ENCODE measurements around the gene CDK6.

Gene CDK6

DNA sequence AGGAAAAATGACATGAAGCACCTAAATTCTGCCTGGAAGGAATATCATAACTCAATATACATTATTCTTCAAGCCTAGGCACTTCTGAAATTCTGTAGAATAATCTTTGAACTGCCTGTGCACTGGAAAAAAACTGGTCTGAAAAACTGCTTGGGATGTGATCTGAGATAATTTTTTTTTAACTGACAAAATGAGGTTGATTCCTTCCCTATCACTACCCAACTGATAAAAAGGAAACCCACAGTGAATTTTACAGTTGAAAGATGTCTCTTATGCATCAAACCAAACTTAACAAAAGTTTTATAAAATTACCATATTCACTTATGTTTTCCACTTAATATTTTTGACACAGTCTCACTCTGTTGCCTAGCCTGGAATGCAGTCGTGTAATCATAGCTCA is 179.0 kb downstream of the CDK6 start:
- 30% methylated on average over 1 of the region's 1 CpG for WGBS (ENCODE audit: insufficient coverage)
- peaks cover 20 to 78% (median 46%) of the 10 kb centered on the region in 4 experiments for H3K4me1 ChIP-seq (ENCODE audit: control extremely low read depth in 1 of 4, control insufficient read depth in 4 of 4, insufficient read depth in 4 of 4, low read length in 3 of 4)
- peak overlapping the region; percentile 75 to 81 for H3K27ac ChIP-seq (ENCODE audit: insufficient read depth in 1 of 2, low read depth in 1 of 2, low read length in 2 of 2, poor library complexity in 1 of 2, severe bottlenecking in 2 of 2)
- peak in 2 of 3 donors; percentile 60 to 73 for DNase-seq
- ChIA-PET CTCF (interaction anchor here (1.2 to 4.5 kb wide), 5 partner anchors 9 to 27 kb away, joined by 3 to 21 read pairs (median 4); no protein-coding TSS in a partner anchor), POLR2A (interaction anchor here (1.0 to 1.1 kb wide), 2 partner anchors 8 to 15 kb away, joined by 4 to 13 read pairs; no protein-coding TSS in a partner anchor)
- H3K27me3 ChIP-seq (replicated peaks in 2 of 5; ENCODE audit: control insufficient read depth in 4 of 5, insufficient read depth in 5 of 5, low read length in 4 of 5): no peaks in the 10 kb centered on the region
- H3K4me3 ChIP-seq (ENCODE audit: control insufficient read depth in 1 of 7, extremely low read depth in 1 of 7, insufficient read depth in 4 of 7, low read depth in 2 of 7, low read length in 6 of 7): peak overlapping the region in 2 of 7 experiments; percentile 20 to 31
- no peaks in the 10 kb centered on the region for H3K9me3 ChIP-seq (ENCODE audit: control extremely low read depth in 1 of 5, control insufficient read depth in 4 of 5, insufficient read depth in 2 of 5, low read depth in 1 of 5, low read length in 4 of 5)
- peaks cover 18 to 71% (median 40%) of the 10 kb centered on the region in 4 experiments for H3K36me3 ChIP-seq (ENCODE audit: control insufficient read depth in 4 of 4, insufficient read depth in 4 of 4, low read length in 3 of 4)

DNA sequence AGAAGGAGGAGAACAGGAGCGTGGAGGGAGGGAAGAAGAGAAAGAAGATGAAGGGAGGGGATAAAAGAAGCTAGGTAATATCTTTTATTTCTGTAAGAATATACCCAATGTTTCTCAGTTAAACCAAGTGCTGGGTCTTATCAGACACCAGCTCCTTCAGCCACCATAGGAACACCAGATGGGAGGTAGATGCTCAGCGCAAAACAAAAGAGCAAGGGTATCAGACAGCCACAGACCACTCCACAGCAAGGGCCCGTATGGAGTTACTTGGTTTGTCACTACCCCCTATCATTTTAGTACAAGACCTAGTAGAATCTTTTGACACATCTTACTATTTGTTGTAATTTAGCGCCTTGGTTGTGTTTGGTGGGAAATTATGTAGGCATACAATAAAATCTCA is 180.3 kb downstream of the CDK6 start:
- WGBS (ENCODE audit: insufficient coverage): 83% methylated on average over 1 of the region's 4 CpGs
- POLR2A ChIA-PET: interaction anchor here (0.9 kb wide), 1 partner anchor 11 kb away, joined by 4 read pairs; no protein-coding TSS in a partner anchor
- CTCF ChIA-PET: interaction anchor here (0.9 to 4.5 kb wide), 5 partner anchors 11 to 26 kb away, joined by 3 to 21 read pairs (median 6); no protein-coding TSS in a partner anchor
- Histone ChIP-seq H3K27me3 (replicated peaks in 2 of 5; ENCODE audit: control insufficient read depth in 4 of 5, insufficient read depth in 5 of 5, low read length in 4 of 5) (no peaks in the 10 kb centered on the region), H3K4me3 (ENCODE audit: control insufficient read depth in 1 of 7, extremely low read depth in 1 of 7, insufficient read depth in 4 of 7, low read depth in 2 of 7, low read length in 6 of 7) (peak overlapping the region in 1 of 7 experiments; percentile 13), H3K27ac (ENCODE audit: insufficient read depth in 1 of 2, low read depth in 1 of 2, low read length in 2 of 2, poor library complexity in 1 of 2, severe bottlenecking in 2 of 2) (peak overlapping the region in 1 of 2 experiments; percentile 81), H3K4me1 (ENCODE audit: control extremely low read depth in 1 of 4, control insufficient read depth in 4 of 4, insufficient read depth in 4 of 4, low read length in 3 of 4) (peaks cover 17 to 69% (median 46%) of the 10 kb centered on the region in 4 experiments), H3K9me3 (ENCODE audit: control extremely low read depth in 1 of 5, control insufficient read depth in 4 of 5, insufficient read depth in 2 of 5, low read depth in 1 of 5, low read length in 4 of 5) (no peaks in the 10 kb centered on the region), H3K36me3 (ENCODE audit: control insufficient read depth in 4 of 4, insufficient read depth in 4 of 4, low read length in 3 of 4) (peaks cover 16 to 62% (median 32%) of the 10 kb centered on the region in 4 experiments)
- peak in 2 of 3 donors; percentile 38 to 69 for DNase-seq

DNA sequence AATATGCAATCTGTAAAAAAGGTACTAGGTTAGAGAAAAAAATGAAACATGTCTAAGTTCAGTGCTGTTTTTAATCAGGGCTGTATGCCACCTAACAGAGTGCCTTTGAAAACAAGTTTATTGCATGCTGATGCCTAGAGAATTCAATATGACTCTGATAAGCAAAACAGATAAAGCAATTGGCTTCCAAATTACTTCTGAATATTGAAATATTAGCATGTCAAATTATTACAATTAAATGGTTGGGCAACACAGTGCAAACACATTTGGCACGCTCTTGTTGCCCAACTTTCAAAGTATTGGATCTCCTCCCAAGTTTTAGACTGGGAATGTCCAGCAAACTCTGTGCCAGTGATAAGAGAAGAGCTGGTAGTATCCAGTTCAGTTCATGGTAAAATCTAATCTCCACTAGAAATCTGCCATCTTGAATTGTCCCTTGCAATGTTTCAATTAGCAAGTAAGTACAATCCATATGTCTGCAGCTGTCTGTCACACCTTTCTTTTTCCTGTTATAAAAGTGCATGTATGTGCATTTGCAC is 181.0 kb downstream of the CDK6 start:
- Histone ChIP-seq H3K36me3 (ENCODE audit: control insufficient read depth in 4 of 4, insufficient read depth in 4 of 4, low read length in 3 of 4) (peaks cover 18 to 58% (median 29%) of the 10 kb centered on the region in 4 experiments), H3K9me3 (ENCODE audit: control extremely low read depth in 1 of 5, control insufficient read depth in 4 of 5, insufficient read depth in 2 of 5, low read depth in 1 of 5, low read length in 4 of 5) (no peaks in the 10 kb centered on the region), H3K4me1 (ENCODE audit: control extremely low read depth in 1 of 4, control insufficient read depth in 4 of 4, insufficient read depth in 4 of 4, low read length in 3 of 4) (peaks cover 17 to 65% (median 42%) of the 10 kb centered on the region in 4 experiments), H3K4me3 (ENCODE audit: control insufficient read depth in 1 of 7, extremely low read depth in 1 of 7, insufficient read depth in 4 of 7, low read depth in 2 of 7, low read length in 6 of 7) (no peak overlapping the region), H3K27ac (ENCODE audit: insufficient read depth in 1 of 2, low read depth in 1 of 2, low read length in 2 of 2, poor library complexity in 1 of 2, severe bottlenecking in 2 of 2) (no peak overlapping the region), H3K27me3 (replicated peaks in 2 of 5; ENCODE audit: control insufficient read depth in 4 of 5, insufficient read depth in 5 of 5, low read length in 4 of 5) (no peaks in the 10 kb centered on the region)
- no CpG with 5 or more reads among the region's 1 CpG for WGBS (ENCODE audit: insufficient coverage)
- ChIA-PET POLR2A (interaction anchor here (0.7 kb wide), 1 partner anchor 10 kb away, joined by 3 read pairs; no protein-coding TSS in a partner anchor), CTCF (interaction anchor here (0.7 to 4.5 kb wide), 8 partner anchors 11 to 112 kb away, joined by 3 to 21 read pairs (median 6); no protein-coding TSS in a partner anchor)
- no peak for DNase-seq

GRCh38 chr7:92653136-92653535 is 183.2 kb downstream of the CDK6 start:
- Histone ChIP-seq H3K27me3 (replicated peaks in 2 of 5; ENCODE audit: control insufficient read depth in 4 of 5, insufficient read depth in 5 of 5, low read length in 4 of 5) (no peaks in the 10 kb centered on the region), H3K9me3 (ENCODE audit: control extremely low read depth in 1 of 5, control insufficient read depth in 4 of 5, insufficient read depth in 2 of 5, low read depth in 1 of 5, low read length in 4 of 5) (no peaks in the 10 kb centered on the region), H3K36me3 (ENCODE audit: control insufficient read depth in 4 of 4, insufficient read depth in 4 of 4, low read length in 3 of 4) (peaks cover 19 to 56% (median 24%) of the 10 kb centered on the region in 4 experiments), H3K4me1 (ENCODE audit: control extremely low read depth in 1 of 4, control insufficient read depth in 4 of 4, insufficient read depth in 4 of 4, low read length in 3 of 4) (peaks cover 17 to 61% (median 28%) of the 10 kb centered on the region in 4 experiments), H3K27ac (ENCODE audit: insufficient read depth in 1 of 2, low read depth in 1 of 2, low read length in 2 of 2, poor library complexity in 1 of 2, severe bottlenecking in 2 of 2) (peak overlapping the region in 1 of 2 experiments; percentile 28), H3K4me3 (ENCODE audit: control insufficient read depth in 1 of 7, extremely low read depth in 1 of 7, insufficient read depth in 4 of 7, low read depth in 2 of 7, low read length in 6 of 7) (no peak overlapping the region)
- CTCF ChIA-PET: interaction anchor here (1.0 to 2.0 kb wide), 6 partner anchors 9 to 66 kb away, joined by 3 to 7 read pairs (median 4); no protein-coding TSS in a partner anchor
- WGBS (ENCODE audit: insufficient coverage): 93% methylated on average over 4 of the region's 4 CpGs
- POLR2A ChIA-PET: interaction anchor here (1.2 kb wide), 1 partner anchor 11 kb away, joined by 3 read pairs; no protein-coding TSS in a partner anchor
- no peak for DNase-seq

DNA sequence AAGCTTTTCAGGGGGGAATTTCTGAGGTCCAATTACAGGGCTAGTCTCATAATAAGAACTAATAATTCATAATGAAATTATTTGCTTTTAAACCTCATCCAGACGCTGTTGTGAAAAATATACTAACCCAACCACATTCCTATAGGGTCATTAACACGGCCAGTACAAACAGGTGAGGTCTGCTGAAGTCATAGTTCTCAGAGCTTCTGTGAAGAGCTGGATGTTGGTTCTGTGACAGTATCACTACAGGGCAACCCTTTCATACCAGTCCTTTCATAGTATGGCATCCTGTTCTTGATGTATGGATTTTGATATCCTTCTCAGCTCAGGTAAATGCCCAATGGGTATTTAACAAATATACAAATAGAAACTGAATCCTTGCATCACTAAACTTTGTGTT is 183.8 kb downstream of the CDK6 start:
- H3K9me3 ChIP-seq (ENCODE audit: control extremely low read depth in 1 of 5, control insufficient read depth in 4 of 5, insufficient read depth in 2 of 5, low read depth in 1 of 5, low read length in 4 of 5): no peaks in the 10 kb centered on the region
- H3K36me3 ChIP-seq (ENCODE audit: control insufficient read depth in 4 of 4, insufficient read depth in 4 of 4, low read length in 3 of 4): peaks cover 19 to 58% (median 26%) of the 10 kb centered on the region in 4 experiments
- ChIA-PET CTCF (interaction anchor here (1.0 to 2.0 kb wide), 6 partner anchors 8 to 67 kb away, joined by 3 to 7 read pairs (median 4); no protein-coding TSS in a partner anchor), POLR2A (interaction anchor here (1.2 kb wide), 1 partner anchor 12 kb away, joined by 3 read pairs; no protein-coding TSS in a partner anchor)
- H3K27me3 ChIP-seq (replicated peaks in 2 of 5; ENCODE audit: control insufficient read depth in 4 of 5, insufficient read depth in 5 of 5, low read length in 4 of 5): no peaks in the 10 kb centered on the region
- no CpG with 5 or more reads among the region's 2 CpGs for WGBS (ENCODE audit: insufficient coverage)
- peaks cover 13 to 61% (median 27%) of the 10 kb centered on the region in 4 experiments for H3K4me1 ChIP-seq (ENCODE audit: control extremely low read depth in 1 of 4, control insufficient read depth in 4 of 4, insufficient read depth in 4 of 4, low read length in 3 of 4)
- H3K4me3 ChIP-seq (ENCODE audit: control insufficient read depth in 1 of 7, extremely low read depth in 1 of 7, insufficient read depth in 4 of 7, low read depth in 2 of 7, low read length in 6 of 7): no peak overlapping the region
- no peak for DNase-seq
- peak overlapping the region in 1 of 2 experiments; percentile 28 for H3K27ac ChIP-seq (ENCODE audit: insufficient read depth in 1 of 2, low read depth in 1 of 2, low read length in 2 of 2, poor library complexity in 1 of 2, severe bottlenecking in 2 of 2)

GRCh38 chr7:92650391-92650790 is 186.0 kb downstream of the CDK6 start:
- POLR2A ChIA-PET: interaction anchor here (0.6 kb wide), 1 partner anchor 9 kb away, joined by 3 read pairs; no protein-coding TSS in a partner anchor
- no peak overlapping the region for H3K4me3 ChIP-seq (ENCODE audit: control insufficient read depth in 1 of 7, extremely low read depth in 1 of 7, insufficient read depth in 4 of 7, low read depth in 2 of 7, low read length in 6 of 7)
- WGBS (ENCODE audit: insufficient coverage): 93% methylated on average over 2 of the region's 3 CpGs
- CTCF ChIA-PET: interaction anchor here (1.4 to 3.5 kb wide), 3 partner anchors 10 to 29 kb away, joined by 3 to 16 read pairs (median 4); no protein-coding TSS in a partner anchor
- peak overlapping the region in 1 of 2 experiments; percentile 66 for H3K27ac ChIP-seq (ENCODE audit: insufficient read depth in 1 of 2, low read depth in 1 of 2, low read length in 2 of 2, poor library complexity in 1 of 2, severe bottlenecking in 2 of 2)
- no peaks in the 10 kb centered on the region for H3K9me3 ChIP-seq (ENCODE audit: control extremely low read depth in 1 of 5, control insufficient read depth in 4 of 5, insufficient read depth in 2 of 5, low read depth in 1 of 5, low read length in 4 of 5)
- H3K27me3 ChIP-seq (replicated peaks in 2 of 5; ENCODE audit: control insufficient read depth in 4 of 5, insufficient read depth in 5 of 5, low read length in 4 of 5): no peaks in the 10 kb centered on the region
- DNase-seq: no peak
- H3K4me1 ChIP-seq (ENCODE audit: control extremely low read depth in 1 of 4, control insufficient read depth in 4 of 4, insufficient read depth in 4 of 4, low read length in 3 of 4): peaks cover 7 to 61% (median 30%) of the 10 kb centered on the region in 4 experiments
- H3K36me3 ChIP-seq (ENCODE audit: control insufficient read depth in 4 of 4, insufficient read depth in 4 of 4, low read length in 3 of 4): peaks cover 15 to 48% (median 29%) of the 10 kb centered on the region in 4 experiments

Measured in common myeloid progenitor, CD34-positive (primary cell).